ENCODE measurements around the gene TLE1. TPM values are rescaled to one million over a fixed set of nuclear protein-coding genes. Genes with fewer than 3 reads are reported as not detected.

Gene TLE1
- total RNA-seq, 1 experiment from 2014 or later, result 79.3 TPM

- peaks cover 16% of the 10 kb centered on the region for H3K27me3 Mint-ChIP-seq (ENCODE audit: low read depth)
- no peak overlapping the region for H3K27ac Mint-ChIP-seq
- Histone ChIP-seq H3K23me2 (ENCODE audit: insufficient read length, low read depth, low read length, poor library complexity, severe bottlenecking) (peaks cover 4% of the 10 kb centered on the region), H2BK20ac (ENCODE audit: low read depth, low read length, poor library complexity, severe bottlenecking) (no peak overlapping the region), H3K56ac (ENCODE audit: insufficient read length, low read depth, low read length) (no peak overlapping the region), H2AK5ac (ENCODE audit: insufficient read length, low read length) (no peak overlapping the region), H2BK15ac (ENCODE audit: low read depth, low read length) (no peak overlapping the region), H3K4ac (ENCODE audit: low read depth, low read length) (no peak overlapping the region), H4K8ac (replicated peaks; ENCODE audit: insufficient read length, low read depth, low read length) (no peak overlapping the region), H3K9ac (ENCODE audit: extremely low read depth, insufficient read length, low read length) (no peak overlapping the region), H4K91ac (ENCODE audit: insufficient read length, low read depth, low read length) (no peak overlapping the region), H3K79me2 (ENCODE audit: insufficient read depth, low read length) (peaks cover 1% of the 10 kb centered on the region; the same call in 1 of the 2 replicates), H3K4me1 (ENCODE audit: insufficient read depth, low read length) (peaks cover 30% of the 10 kb centered on the region), H3K18ac (ENCODE audit: insufficient read length, low read depth, low read length) (no peak overlapping the region), H3T11ph (ENCODE audit: low read length) (no peak overlapping the region), H3K9me3 (ENCODE audit: control insufficient read depth, low read depth, low read length) (no peaks in the 10 kb centered on the region), H3K14ac (ENCODE audit: insufficient read depth, low read length) (no peak overlapping the region), H3K4me2 (ENCODE audit: insufficient read depth, insufficient read length, low read length) (no peak overlapping the region), H3K23ac (ENCODE audit: insufficient read length, low read depth, low read length) (no peak overlapping the region), H4K20me1 (ENCODE audit: control insufficient read depth, insufficient read depth, insufficient read length) (no peaks in the 10 kb centered on the region), H2BK12ac (ENCODE audit: insufficient read length, low read depth, low read length) (no peak overlapping the region), H2AFZ (ENCODE audit: low read length) (no peak overlapping the region), H3K79me1 (ENCODE audit: insufficient read depth, low read depth, low read length, poor library complexity, severe bottlenecking) (no peaks in the 10 kb centered on the region), H2BK5ac (ENCODE audit: insufficient read length, low read length) (no peak overlapping the region), H3K27me3 (ENCODE audit: insufficient read depth, low read length) (no peaks in the 10 kb centered on the region), H2BK120ac (ENCODE audit: low read depth, low read length, poor library complexity, severe bottlenecking) (no peak overlapping the region), H3K27ac (ENCODE audit: insufficient read length, low read depth, low read length) (no peak overlapping the region), H4K5ac (ENCODE audit: insufficient read length, low read depth, low read length) (no peak overlapping the region)
- no CpG with 5 or more reads among the region's 4 CpGs for WGBS (ENCODE audit: extremely low coverage, insufficient read length, low lambda C conversion rate)
- no peak for DNase-seq
- no peaks in the 10 kb centered on the region for H3K9me3 Mint-ChIP-seq
- peaks cover 57 to 63% of the 10 kb centered on the region in 2 experiments for H3K4me1 Mint-ChIP-seq
- H3K4me3 Mint-ChIP-seq, result no peak overlapping the region
- H3K36me3 Mint-ChIP-seq (ENCODE audit: insufficient read depth in 1 of 3, low read depth in 3 of 3), result peaks cover 35 to 64% (median 36%) of the 10 kb centered on the region in 3 experiments
- no peak for TF ChIP-seq CTCF (conservative IDR thresholded peaks at IDR 0.05)
Observed at GRCh38 chr9:81600631-81601030, 88.7 kb downstream of the TLE1 start.
